Activated CD4-positive, alpha-beta memory T cell treated with anti-CD3 and anti-CD28 coated beads, Interleukin-2, amount 10 ng/mL, durations not matched to agents 7 days and 5 days (primary cell): ENCODE data around the gene RALB. TPM values are rescaled to one million over a fixed set of nuclear protein-coding genes. Genes with fewer than 3 reads are reported as not detected.
A peak's percentile ranks its signal among the peaks of the same experiment; 100 is the strongest.

Source experiments
- CTCF ChIA-PET: fragments of 350-600 bp; sonication (Branson Sonifier 250); formaldehyde crosslinking; loops from one replicate; lab custom pipeline; 2021; ENCODE audit warnings: antibody characterized with exemption, inconsistent platforms; lab: Charles Lee
- POLR2A ChIA-PET: fragments of 350-600 bp; sonication (Branson Sonifier 250); formaldehyde crosslinking; loops from one replicate; lab custom pipeline; 2021; ENCODE audit warnings: antibody characterized with exemption; lab: Charles Lee
- DNase-seq: peaks from one replicate; pipeline ENCODE4 v3.0.0-alpha.2; 2020
- H3K27ac Mint-ChIP-seq: one replicate; pipeline ENCODE4 v1.8.0; 2021; ENCODE audit warnings: mild to moderate bottlenecking, mixed read lengths
- H3K27me3 Mint-ChIP-seq: one replicate; pipeline ENCODE4 v1.8.0; 2021; ENCODE audit warnings: mixed read lengths
- H3K36me3 Mint-ChIP-seq: one replicate; pipeline ENCODE4 v1.8.0; 2021; ENCODE audit warnings: low read depth, mixed read lengths
- H3K4me1 Mint-ChIP-seq: one replicate; pipeline ENCODE4 v1.8.0; 2021; ENCODE audit warnings: mixed read lengths
- H3K4me3 Mint-ChIP-seq: one replicate; pipeline ENCODE4 v1.8.0; 2021; ENCODE audit warnings: mild to moderate bottlenecking, mixed read lengths
- H3K9me3 Mint-ChIP-seq: one replicate; pipeline ENCODE4 v1.8.0; 2021; ENCODE audit warnings: mixed read lengths
- total RNA-seq, 2 experiments: library from RNA; stranded (reverse); gene quantifications; one replicate each; pipeline ENCODE4 v1.2.3, GENCODE V29; 2021

The RALB gene
- total RNA-seq, 2 experiments from 2014 or later = 59.2 to 59.3 TPM

- H3K36me3 Mint-ChIP-seq = peaks cover 38% of the 10 kb centered on the region
- peaks cover 34% of the 10 kb centered on the region for H3K4me1 Mint-ChIP-seq
- ChIA-PET POLR2A (interaction anchor here (3.1 kb wide), 1 partner anchor 9 kb away, joined by 18 read pairs; the partner anchor contains the start of gene RALB), CTCF (interaction anchor here (1.0 to 1.4 kb wide), 3 partner anchors 9 to 52 kb away, joined by 3 read pairs; partner anchors contain the start of gene RALB)
- peak; percentile 36 for DNase-seq
- H3K27ac Mint-ChIP-seq = no peak overlapping the region
- H3K4me3 Mint-ChIP-seq = no peak overlapping the region
- peaks cover 11% of the 10 kb centered on the region for H3K9me3 Mint-ChIP-seq
- no peaks in the 10 kb centered on the region for H3K27me3 Mint-ChIP-seq
Observed at GRCh38 chr2:120261387-120262006, 8.8 kb downstream of the RALB start.

DNA sequence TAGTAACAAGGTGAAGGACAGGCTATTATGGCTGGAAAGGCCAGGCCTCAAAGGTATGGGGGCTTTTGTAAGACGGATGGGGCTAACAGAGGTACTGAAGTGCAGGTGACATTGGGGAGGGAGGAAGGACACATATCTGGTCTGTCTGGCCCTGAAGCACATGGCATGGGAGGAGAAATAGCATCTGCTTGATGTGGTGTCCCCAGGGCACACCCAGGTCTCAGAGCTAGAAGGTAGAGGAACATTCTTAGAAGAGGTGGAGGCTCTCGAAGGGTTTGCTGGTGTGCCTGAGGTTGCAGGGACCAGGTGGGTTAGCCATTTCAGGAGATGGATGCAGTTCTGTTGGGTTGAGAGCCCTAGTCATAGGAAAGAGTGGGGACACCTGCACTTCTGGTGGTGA is 9.5 kb downstream of the RALB start:
- no peaks in the 10 kb centered on the region for H3K27me3 Mint-ChIP-seq
- no peak overlapping the region for H3K27ac Mint-ChIP-seq
- ChIA-PET CTCF (interaction anchor here (1.0 to 1.3 kb wide), 2 partner anchors 10 to 27 kb away, joined by 3 read pairs; partner anchors contain the start of gene RALB), POLR2A (interaction anchor here (3.1 kb wide), 1 partner anchor 10 kb away, joined by 18 read pairs; the partner anchor contains the start of gene RALB)
- H3K9me3 Mint-ChIP-seq = peaks cover 11% of the 10 kb centered on the region
- peaks cover 36% of the 10 kb centered on the region for H3K36me3 Mint-ChIP-seq
- H3K4me3 Mint-ChIP-seq = no peak overlapping the region
- peaks cover 28% of the 10 kb centered on the region for H3K4me1 Mint-ChIP-seq
- DNase-seq = no peak

DNA sequence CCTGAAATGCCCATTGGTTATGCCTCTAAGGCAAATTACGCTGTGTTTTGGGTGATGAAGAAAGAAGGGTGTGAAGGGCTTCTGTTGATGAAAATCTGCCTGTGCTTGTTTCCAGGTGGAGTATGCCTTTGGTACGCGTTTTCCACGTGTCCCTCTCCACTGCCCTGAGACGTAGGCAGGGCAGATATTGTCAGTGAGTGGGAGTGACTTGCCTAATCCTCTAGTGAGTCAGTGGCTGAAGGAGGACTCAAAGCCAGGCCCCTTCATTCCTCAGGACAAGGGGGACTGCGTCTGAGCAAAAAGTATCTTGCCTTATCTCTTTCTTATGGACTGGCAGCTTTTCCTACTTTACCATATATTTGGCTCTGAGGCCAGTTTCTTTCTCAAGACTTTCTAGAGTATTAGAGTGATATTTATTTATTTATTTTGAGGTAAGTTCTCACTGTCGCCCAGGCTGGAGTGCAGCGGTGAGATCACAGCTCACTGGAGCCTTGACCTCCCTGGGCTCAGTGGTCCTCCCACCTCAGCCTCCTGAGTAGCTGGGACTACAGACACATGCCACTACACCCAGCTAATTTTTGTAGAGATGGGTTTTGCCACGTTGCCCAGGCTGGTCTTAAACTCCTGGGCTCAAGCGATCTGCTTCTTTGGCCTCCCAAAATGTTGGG is 10.2 kb downstream of the RALB start:
- H3K4me1 Mint-ChIP-seq = peaks cover 20% of the 10 kb centered on the region
- no peaks in the 10 kb centered on the region for H3K27me3 Mint-ChIP-seq
- no peak overlapping the region for H3K4me3 Mint-ChIP-seq
- H3K36me3 Mint-ChIP-seq = peaks cover 35% of the 10 kb centered on the region
- CTCF ChIA-PET = interaction anchor here (1.6 kb wide), 1 partner anchor 50 kb away, joined by 4 read pairs; no protein-coding TSS in a partner anchor
- DNase-seq = no peak
- POLR2A ChIA-PET = interaction anchor here (1.0 to 3.1 kb wide), 3 partner anchors 9 to 31 kb away, joined by 3 to 18 read pairs (median 5); partner anchors contain the start of gene RALB
- no peak overlapping the region for H3K27ac Mint-ChIP-seq
- peaks cover 10% of the 10 kb centered on the region for H3K9me3 Mint-ChIP-seq

GRCh38 chr2:120265006-120265405 is 12.4 kb downstream of the RALB start:
- Mint-ChIP-seq H3K9me3 (peaks cover 8% of the 10 kb centered on the region), H3K27me3 (no peaks in the 10 kb centered on the region), H3K4me3 (no peak overlapping the region), H3K4me1 (peaks cover 15% of the 10 kb centered on the region), H3K36me3 (peaks cover 40% of the 10 kb centered on the region), H3K27ac (no peak overlapping the region)
- ChIA-PET CTCF (interaction anchor here (1.6 kb wide), 1 partner anchor 48 kb away, joined by 5 read pairs; no protein-coding TSS in a partner anchor), POLR2A (interaction anchor here (1.1 kb wide), 1 partner anchor 26 kb away, joined by 3 read pairs; no protein-coding TSS in a partner anchor)
- no peak for DNase-seq

- peaks cover 23% of the 10 kb centered on the region for H3K9me3 Mint-ChIP-seq
- DNase-seq = no peak
- ChIA-PET POLR2A (no interaction called here), CTCF (no interaction called here)
- H3K27ac Mint-ChIP-seq = no peak overlapping the region
- peaks cover 63% of the 10 kb centered on the region for H3K36me3 Mint-ChIP-seq
- H3K27me3 Mint-ChIP-seq = no peaks in the 10 kb centered on the region
- H3K4me3 Mint-ChIP-seq = no peak overlapping the region
- peaks cover 26% of the 10 kb centered on the region for H3K4me1 Mint-ChIP-seq
Observed at GRCh38 chr2:120267348-120267747, 14.7 kb downstream of the RALB start.

- Mint-ChIP-seq H3K36me3 (peaks cover 80% of the 10 kb centered on the region), H3K27ac (no peak overlapping the region), H3K9me3 (peaks cover 29% of the 10 kb centered on the region), H3K4me1 (peaks cover 44% of the 10 kb centered on the region), H3K27me3 (no peaks in the 10 kb centered on the region), H3K4me3 (no peak overlapping the region)
- ChIA-PET CTCF (no interaction called here), POLR2A (interaction anchor here (1.5 kb wide), 1 partner anchor 13 kb away, joined by 4 read pairs; no protein-coding TSS in a partner anchor)
- DNase-seq = no peak
Observed at GRCh38 chr2:120269076-120269744, 16.6 kb downstream of the RALB start.

- peaks cover 42% of the 10 kb centered on the region for H3K4me1 Mint-ChIP-seq
- no peak for DNase-seq
- peaks cover 83% of the 10 kb centered on the region for H3K36me3 Mint-ChIP-seq
- H3K27me3 Mint-ChIP-seq = no peaks in the 10 kb centered on the region
- CTCF ChIA-PET = no interaction called here
- H3K9me3 Mint-ChIP-seq = peaks cover 29% of the 10 kb centered on the region
- POLR2A ChIA-PET = interaction anchor here (1.0 to 1.5 kb wide), 2 partner anchors 14 kb away, joined by 4 read pairs; no protein-coding TSS in a partner anchor
- H3K27ac Mint-ChIP-seq = no peak overlapping the region
- H3K4me3 Mint-ChIP-seq = no peak overlapping the region
Observed at GRCh38 chr2:120269816-120270215, 17.2 kb downstream of the RALB start.

- H3K4me3 Mint-ChIP-seq = no peak overlapping the region
- peaks cover 38% of the 10 kb centered on the region for H3K4me1 Mint-ChIP-seq
- peaks cover 36% of the 10 kb centered on the region for H3K9me3 Mint-ChIP-seq
- no peak for DNase-seq
- H3K27me3 Mint-ChIP-seq = no peaks in the 10 kb centered on the region
- POLR2A ChIA-PET = interaction anchor here (1.2 kb wide), 1 partner anchor 9 kb away, joined by 3 read pairs; no protein-coding TSS in a partner anchor
- peaks cover 85% of the 10 kb centered on the region for H3K36me3 Mint-ChIP-seq
- CTCF ChIA-PET = interaction anchor here (1.2 kb wide), 1 partner anchor 41 kb away, joined by 4 read pairs; no protein-coding TSS in a partner anchor
- H3K27ac Mint-ChIP-seq = no peak overlapping the region
Observed at GRCh38 chr2:120271711-120272379, 19.2 kb downstream of the RALB start.

DNA sequence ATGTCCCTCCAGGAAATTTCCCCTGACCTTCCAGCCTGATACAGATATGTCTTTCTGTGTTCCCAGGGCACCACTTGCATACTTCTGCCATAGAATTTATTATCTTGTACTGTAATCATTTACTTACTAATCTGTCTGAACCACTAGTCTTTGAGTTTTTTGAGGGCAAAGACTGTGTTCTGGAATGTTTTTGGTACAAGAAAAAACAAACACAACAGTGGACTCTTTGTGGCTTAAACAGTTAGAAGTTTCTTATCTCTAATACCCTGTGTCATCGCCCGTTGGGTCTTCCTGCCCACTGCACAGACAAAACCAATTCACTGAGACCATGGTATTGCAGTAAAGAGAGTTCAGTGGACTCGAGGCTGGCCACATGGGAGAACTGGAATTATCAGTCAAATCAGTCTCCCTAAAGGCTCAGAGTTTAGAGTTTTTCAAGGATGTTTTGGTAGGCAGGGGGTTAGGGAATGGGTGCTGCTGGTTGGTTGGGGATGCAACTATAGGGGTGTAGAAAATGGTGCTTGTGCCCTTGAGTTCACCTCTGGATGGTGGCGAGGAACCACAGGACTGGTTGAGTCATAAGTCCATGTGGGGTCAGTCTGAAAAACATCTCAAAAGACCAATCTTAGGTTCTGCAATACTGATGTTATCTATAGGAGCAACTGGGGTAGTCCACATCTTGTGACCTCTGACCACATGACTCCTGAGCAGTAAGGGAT is 20.3 kb downstream of the RALB start:
- Mint-ChIP-seq H3K4me1 (peaks cover 38% of the 10 kb centered on the region), H3K4me3 (no peak overlapping the region), H3K9me3 (peaks cover 36% of the 10 kb centered on the region), H3K27me3 (no peaks in the 10 kb centered on the region), H3K27ac (no peak overlapping the region), H3K36me3 (peaks cover 77% of the 10 kb centered on the region)
- DNase-seq = no peak
- POLR2A ChIA-PET = interaction anchor here (1.2 kb wide), 2 partner anchors 10 to 18 kb away, joined by 3 to 4 read pairs; no protein-coding TSS in a partner anchor
- CTCF ChIA-PET = no interaction called here

GRCh38 chr2:120275617-120276400 is 23.2 kb downstream of the RALB start:
- H3K4me3 Mint-ChIP-seq = no peak overlapping the region
- H3K27me3 Mint-ChIP-seq = no peaks in the 10 kb centered on the region
- ChIA-PET POLR2A (no interaction called here), CTCF (no interaction called here)
- peaks cover 29% of the 10 kb centered on the region for H3K4me1 Mint-ChIP-seq
- no peak overlapping the region for H3K27ac Mint-ChIP-seq
- peaks cover 49% of the 10 kb centered on the region for H3K36me3 Mint-ChIP-seq
- H3K9me3 Mint-ChIP-seq = peaks cover 25% of the 10 kb centered on the region
- DNase-seq = no peak

DNA sequence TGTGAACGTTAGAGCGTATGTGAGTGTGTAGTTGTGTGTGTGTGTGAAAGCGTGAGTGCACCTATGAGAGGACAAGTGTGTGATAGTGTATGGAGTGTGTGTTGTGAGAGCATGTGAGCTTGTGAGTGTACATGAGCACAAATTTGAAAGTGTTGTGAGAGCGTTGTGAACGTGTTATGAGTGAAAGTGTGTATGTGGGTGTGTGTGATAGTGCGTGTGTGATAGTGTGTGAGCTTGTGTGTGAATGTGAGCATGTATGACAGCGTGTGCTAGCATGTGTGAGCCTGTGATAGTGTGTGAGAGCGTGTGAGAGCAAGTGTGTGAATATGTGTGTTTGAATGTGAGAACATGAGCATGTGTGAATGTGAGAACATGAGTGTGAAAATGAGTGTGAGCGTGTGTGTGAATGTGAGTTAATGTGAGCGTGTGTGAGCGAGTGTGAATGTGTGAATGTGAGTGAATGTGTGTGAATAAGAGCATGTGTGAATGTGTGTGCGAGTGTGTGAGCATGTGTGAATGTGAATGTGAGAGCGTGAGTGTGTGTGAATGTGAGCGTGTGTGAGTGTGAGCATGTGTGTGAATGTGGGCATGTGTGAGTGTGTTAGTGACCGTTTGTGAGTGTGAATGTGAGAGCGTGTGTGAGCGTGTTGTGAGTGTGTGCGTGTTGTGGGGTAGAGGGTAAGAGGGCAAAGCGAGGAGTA is 25.0 kb downstream of the RALB start:
- Mint-ChIP-seq H3K36me3 (peaks cover 42% of the 10 kb centered on the region), H3K9me3 (peaks cover 11% of the 10 kb centered on the region), H3K4me1 (peaks cover 22% of the 10 kb centered on the region), H3K27ac (no peak overlapping the region), H3K27me3 (no peaks in the 10 kb centered on the region), H3K4me3 (no peak overlapping the region)
- no peak for DNase-seq
- ChIA-PET POLR2A (interaction anchor here (1.2 kb wide), 1 partner anchor 14 kb away, joined by 4 read pairs; no protein-coding TSS in a partner anchor), CTCF (interaction anchor here (1.2 kb wide), 1 partner anchor 9 kb away, joined by 3 read pairs; no protein-coding TSS in a partner anchor)
